OCI-LY3 (cell line): ENCODE data around the gene RELN.

Source experiments
- H2AFZ ChIP-seq: fragments of 200-600, 300-600 bp; shearing (Covaris generic); 2 replicates; pipeline ENCODE4 v1.6.0; 2014; ENCODE audit warnings: antibody characterized with exemption, low read depth, low read length
- H3K27ac ChIP-seq: fragments of 200-600, 300-600 bp; sonication (generic); 2 replicates; pipeline ENCODE4 v1.5.1; 2014; ENCODE audit warnings: mild to moderate bottlenecking, low read length, moderate library complexity, mixed read lengths
- H3K27me3 ChIP-seq: fragments of 200-600, 300-600 bp; sonication (generic); 2 replicates; pipeline ENCODE4 v1.6.1; 2014; ENCODE audit warnings: low read depth, low read length, mixed read lengths
- H3K36me3 ChIP-seq: fragments of 200-600, 300-600 bp; sonication (generic); replicated peaks from 2 replicates; pipeline ENCODE3; 2014; ENCODE audit warnings: low read depth, low read length, mixed read lengths
- H3K4me1 ChIP-seq: fragments of 300-600, 200-600 bp; sonication (generic); 2 replicates; pipeline ENCODE4 v1.6.1; 2014; ENCODE audit warnings: low read length, mixed read lengths
- H3K4me2 ChIP-seq: fragments of 200-600, 300-600 bp; sonication (generic); 2 replicates; pipeline ENCODE4 v1.6.1; 2014; ENCODE audit warnings: low read length, mixed read lengths
- H3K4me3 ChIP-seq: fragments of 300-600, 200-600 bp; sonication (generic); 2 replicates; pipeline ENCODE4 v1.5.1; 2014; ENCODE audit warnings: antibody characterized with exemption, mild to moderate bottlenecking, low read length, moderate library complexity
- H3K79me2 ChIP-seq: fragments of 300-600, 200-600 bp; shearing (Covaris generic); 2 replicates; pipeline ENCODE4 v1.6.1; 2014; ENCODE audit warnings: mild to moderate bottlenecking, low read length, mixed read lengths
- H3K9ac ChIP-seq: fragments of 300-600, 200-600 bp; shearing (Covaris generic); 2 replicates; pipeline ENCODE4 v1.6.0; 2014; ENCODE audit warnings: mild to moderate bottlenecking, low read length, moderate library complexity
- H3K9me3 ChIP-seq: fragments of 200-600, 300-600 bp; shearing (Covaris generic); 2 replicates; pipeline ENCODE4 v1.6.1; 2014; ENCODE audit warnings: low read length, mixed read lengths; ENCODE audit not compliant: insufficient read depth
- H4K20me1 ChIP-seq: fragments of 200-600, 300-600 bp; sonication (generic); 2 replicates; pipeline ENCODE4 v1.6.1; 2016; ENCODE audit warnings: low read length, mixed read lengths; ENCODE audit not compliant: insufficient read depth
- CTCF ChIP-seq: fragments of 200-600, 300-600 bp; sonication (generic); IDR thresholded peaks from 2 replicates; pipeline ENCODE4 v1.5.1; 2014; ENCODE audit warnings: antibody characterized with exemption, low read length, low read depth
- EZH2phosphoT487 ChIP-seq: fragments of 200-600 bp; shearing (Covaris generic); IDR thresholded peaks from 2 replicates; pipeline ENCODE4 v1.6.1; 2018; ENCODE audit warnings: antibody characterized with exemption, mixed run types, low read depth

The RELN gene

DNA sequence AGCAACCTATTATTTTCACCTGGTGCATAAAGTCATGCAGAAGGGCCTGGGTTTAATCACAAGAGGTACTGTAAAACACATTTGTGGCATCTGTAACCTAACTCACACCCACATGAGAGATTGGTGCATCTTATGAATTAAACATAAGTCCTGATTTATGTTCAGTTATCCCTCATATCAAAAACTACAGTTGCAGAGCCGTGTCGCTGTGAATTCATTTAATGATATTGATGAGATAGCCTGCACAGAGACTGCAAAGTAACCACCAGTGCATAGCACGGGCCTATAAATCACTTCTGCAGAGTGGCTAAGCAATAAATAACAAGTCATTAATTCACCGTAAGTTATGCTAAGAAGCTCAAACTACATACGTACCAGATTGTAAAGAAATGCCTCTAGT lies 178.2 kb downstream of the RELN start:
- Histone ChIP-seq H3K4me2 (peak overlapping the region; percentile 67; the same call in 1 of the 2 replicates), H4K20me1 (no peaks in the 10 kb centered on the region), H3K79me2 (no peaks in the 10 kb centered on the region), H3K36me3 (no peaks in the 10 kb centered on the region), H3K4me3 (no peak overlapping the region), H3K9ac (no peak overlapping the region), H3K4me1 (peaks cover 36% of the 10 kb centered on the region), H2AFZ (no peak overlapping the region), H3K9me3 (no peaks in the 10 kb centered on the region), H3K27ac (no peak overlapping the region), H3K27me3 (no peaks in the 10 kb centered on the region)
- TF ChIP-seq EZH2phosphoT487 (no peak), CTCF (no peak)

- Histone ChIP-seq H2AFZ (peak overlapping the region; percentile 22; the same call in 1 of the 2 replicates), H3K79me2 (no peaks in the 10 kb centered on the region), H3K36me3 (no peaks in the 10 kb centered on the region), H3K4me3 (0 out of 2 replicates have a peak overlapping the region, but pooled peaks have one; percentile 8), H3K27ac (peak overlapping the region; percentile 36; the same call in 1 of the 2 replicates), H3K4me2 (peak overlapping the region; percentile 55), H3K27me3 (no peaks in the 10 kb centered on the region), H3K9ac (peak overlapping the region; percentile 5; the same call in 1 of the 2 replicates), H4K20me1 (no peaks in the 10 kb centered on the region), H3K9me3 (no peaks in the 10 kb centered on the region), H3K4me1 (peaks cover 36% of the 10 kb centered on the region)
- TF ChIP-seq CTCF (no peak), EZH2phosphoT487 (no peak)
These were observed 179.2 kb downstream of the RELN start for GRCh38 chr7:103810112-103810744.

DNA sequence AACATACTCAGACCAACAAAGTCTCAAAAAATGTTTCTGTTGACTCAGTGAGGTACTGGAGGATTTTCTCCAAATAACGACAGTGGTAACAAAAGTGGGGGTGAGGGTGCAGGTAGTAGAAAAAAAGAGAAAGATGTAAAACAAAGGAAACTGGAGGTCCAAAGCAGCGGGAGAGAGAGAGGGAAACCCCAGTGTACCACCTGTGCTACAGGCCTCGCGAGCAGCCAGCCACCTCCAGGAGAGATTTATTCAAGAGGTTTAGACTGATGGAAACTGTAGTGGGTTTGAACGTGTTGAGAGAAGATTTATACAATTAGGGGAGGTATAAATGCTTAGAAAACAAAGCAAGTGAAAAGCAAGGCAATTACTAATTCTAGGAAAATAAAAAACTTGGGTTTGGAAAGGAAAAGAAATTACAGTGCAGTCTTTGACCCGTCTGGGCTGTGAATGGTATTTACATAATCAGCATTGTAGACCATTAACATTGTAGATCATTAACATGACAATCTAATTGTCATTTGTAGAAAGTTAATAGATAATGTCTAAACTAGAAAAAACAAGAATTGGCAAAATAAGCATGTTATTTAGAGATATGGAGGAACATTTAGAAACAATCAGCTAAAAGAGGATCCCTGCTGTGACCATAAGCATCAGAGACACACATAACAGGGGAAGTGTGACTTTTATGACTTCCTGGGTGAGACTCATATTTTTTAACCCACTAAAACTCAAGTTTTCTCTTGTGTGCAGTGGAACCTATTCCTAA lies 180.0 kb downstream of the RELN start:
- Histone ChIP-seq H2AFZ (peak overlapping the region; percentile 22; the same call in 1 of the 2 replicates), H3K4me3 (0 out of 2 replicates have a peak overlapping the region, but pooled peaks have one; percentile 8), H3K79me2 (no peaks in the 10 kb centered on the region), H3K9ac (peak overlapping the region; percentile 5; the same call in 1 of the 2 replicates), H3K27ac (peak overlapping the region; percentile 36; the same call in 1 of the 2 replicates), H4K20me1 (no peaks in the 10 kb centered on the region), H3K9me3 (no peaks in the 10 kb centered on the region), H3K27me3 (no peaks in the 10 kb centered on the region), H3K36me3 (no peaks in the 10 kb centered on the region), H3K4me1 (peaks cover 36% of the 10 kb centered on the region), H3K4me2 (peak overlapping the region; percentile 55)
- no peak for TF ChIP-seq CTCF
- TF ChIP-seq EZH2phosphoT487 = no peak

DNA sequence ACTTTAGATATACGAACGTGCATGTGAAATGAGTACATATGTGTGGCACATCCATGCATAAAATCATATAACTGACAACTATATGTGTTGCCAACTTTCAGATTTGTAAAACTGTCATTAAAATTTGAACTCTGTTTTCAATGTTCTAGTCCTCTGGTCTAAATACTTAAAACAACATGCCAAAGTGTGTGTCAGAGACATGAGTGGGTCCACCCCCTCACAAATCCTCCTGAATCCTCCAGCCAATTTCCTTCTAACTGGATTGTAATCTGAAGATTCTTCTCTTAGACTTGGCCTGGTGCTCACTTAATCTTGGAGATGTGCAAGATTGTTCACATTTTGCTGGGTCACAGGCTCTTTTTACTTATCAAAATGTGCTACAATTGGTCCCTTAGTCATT lies 184.1 kb downstream of the RELN start:
- Histone ChIP-seq H4K20me1 (no peaks in the 10 kb centered on the region), H3K36me3 (no peaks in the 10 kb centered on the region), H3K79me2 (no peaks in the 10 kb centered on the region), H3K27me3 (no peaks in the 10 kb centered on the region), H3K4me1 (peaks cover 19% of the 10 kb centered on the region), H3K4me3 (no peak overlapping the region), H3K9ac (no peak overlapping the region), H3K27ac (no peak overlapping the region), H2AFZ (no peak overlapping the region), H3K9me3 (no peaks in the 10 kb centered on the region), H3K4me2 (no peak overlapping the region)
- no peak for TF ChIP-seq EZH2phosphoT487
- no peak for TF ChIP-seq CTCF
